Measurements from ENCODE around the gene ACKR1.

DNA sequence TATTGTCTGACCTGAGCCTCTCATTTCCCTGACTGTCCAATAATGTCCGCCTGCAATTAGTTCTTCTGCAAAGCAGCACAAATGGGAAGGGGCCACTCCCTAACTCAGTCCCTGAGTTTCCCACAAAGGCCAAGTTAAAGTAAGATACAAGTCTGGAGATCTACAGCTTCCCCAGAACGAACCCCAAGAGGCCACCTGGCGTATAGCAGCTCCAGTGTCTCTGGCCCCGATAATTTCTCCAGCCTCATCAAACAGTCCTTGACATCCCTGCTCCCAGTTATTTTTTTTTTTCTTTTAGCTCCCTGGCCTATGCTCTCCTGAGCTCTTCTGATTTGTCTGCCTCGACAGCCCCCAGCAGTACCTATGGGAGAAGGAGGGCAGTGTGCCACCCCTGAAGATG is 8.1 kb upstream of the ACKR1 start:
- TF ChIP-seq POLR2A (IDR thresholded peaks at IDR 0.05) = no peak
- TF ChIP-seq, protein P1, sequence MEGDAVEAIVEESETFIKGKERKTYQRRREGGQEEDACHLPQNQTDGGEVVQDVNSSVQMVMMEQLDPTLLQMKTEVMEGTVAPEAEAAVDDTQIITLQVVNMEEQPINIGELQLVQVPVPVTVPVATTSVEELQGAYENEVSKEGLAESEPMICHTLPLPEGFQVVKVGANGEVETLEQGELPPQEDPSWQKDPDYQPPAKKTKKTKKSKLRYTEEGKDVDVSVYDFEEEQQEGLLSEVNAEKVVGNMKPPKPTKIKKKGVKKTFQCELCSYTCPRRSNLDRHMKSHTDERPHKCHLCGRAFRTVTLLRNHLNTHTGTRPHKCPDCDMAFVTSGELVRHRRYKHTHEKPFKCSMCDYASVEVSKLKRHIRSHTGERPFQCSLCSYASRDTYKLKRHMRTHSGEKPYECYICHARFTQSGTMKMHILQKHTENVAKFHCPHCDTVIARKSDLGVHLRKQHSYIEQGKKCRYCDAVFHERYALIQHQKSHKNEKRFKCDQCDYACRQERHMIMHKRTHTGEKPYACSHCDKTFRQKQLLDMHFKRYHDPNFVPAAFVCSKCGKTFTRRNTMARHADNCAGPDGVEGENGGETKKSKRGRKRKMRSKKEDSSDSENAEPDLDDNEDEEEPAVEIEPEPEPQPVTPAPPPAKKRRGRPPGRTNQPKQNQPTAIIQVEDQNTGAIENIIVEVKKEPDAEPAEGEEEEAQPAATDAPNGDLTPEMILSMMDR (IDR thresholded peaks at IDR 0.05) = no peak
